Iris pigment epithelial cell (primary cell): Measurements from ENCODE around the gene SNRNP27.

ENCODE experiments used
- DNase-seq: peaks from one replicate; pipeline ENCODE4 v3.0.0-alpha.2; 2011; ENCODE audit warnings: low read depth

Gene SNRNP27

DNA sequence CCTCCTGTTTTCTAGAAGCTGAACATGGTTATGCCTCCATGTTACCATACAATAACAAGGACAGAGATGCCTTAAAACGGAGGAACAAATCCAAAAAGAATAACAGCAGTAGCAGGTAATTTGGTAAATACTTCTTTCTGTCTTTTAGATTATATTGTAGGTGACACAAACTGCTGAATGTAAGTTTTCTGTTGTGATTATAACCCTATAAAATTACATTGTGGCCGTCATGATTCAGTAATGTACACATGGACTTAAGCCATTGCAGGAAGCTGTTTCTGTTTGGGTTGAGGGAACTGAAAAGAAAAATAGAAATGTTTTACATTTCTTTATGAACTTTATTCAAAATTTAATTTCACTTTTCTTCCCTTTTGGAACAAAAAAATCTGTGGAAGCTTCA, 22.4 kb downstream of the SNRNP27 start:
- no peak for DNase-seq

DNA sequence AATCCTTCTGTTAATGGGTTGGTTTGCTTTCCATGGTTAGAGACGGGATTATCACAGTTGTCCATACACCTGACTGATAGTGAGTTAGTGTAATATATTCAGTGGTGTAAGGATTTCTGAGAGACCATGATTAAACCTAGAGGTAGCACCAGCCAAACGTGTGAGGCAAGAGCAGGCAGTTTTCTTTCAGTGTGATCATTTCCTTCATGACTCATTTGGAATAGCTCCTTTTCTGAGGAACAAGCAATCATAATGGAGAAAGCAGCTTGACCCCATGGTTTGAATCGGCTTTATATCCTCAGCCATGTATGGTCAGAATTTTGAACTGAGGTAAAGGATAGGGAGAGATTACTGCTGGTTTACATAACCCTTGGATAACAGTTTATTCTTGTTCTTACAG, 24.1 kb downstream of the SNRNP27 start:
- peak; percentile 95 for DNase-seq

DNA sequence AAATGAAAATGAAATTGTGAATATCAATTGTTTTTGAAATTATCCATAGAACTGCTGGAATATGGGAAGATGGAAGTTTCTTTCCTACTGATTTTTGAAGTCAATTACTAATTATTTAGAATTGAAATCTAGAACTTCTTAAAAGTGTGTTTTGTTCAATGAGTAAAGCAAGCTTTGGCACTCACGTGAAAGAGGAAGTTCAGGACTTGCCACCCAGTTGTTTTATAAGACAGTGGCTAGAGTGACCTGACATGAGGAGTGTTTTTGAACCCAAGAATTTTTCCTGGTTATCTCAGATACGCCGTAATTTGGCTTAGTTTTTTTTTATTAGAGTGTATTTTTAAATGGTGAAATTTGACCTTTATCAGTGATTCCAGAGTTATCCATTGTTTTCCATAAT, 24.6 kb downstream of the SNRNP27 start:
- no peak for DNase-seq

DNA sequence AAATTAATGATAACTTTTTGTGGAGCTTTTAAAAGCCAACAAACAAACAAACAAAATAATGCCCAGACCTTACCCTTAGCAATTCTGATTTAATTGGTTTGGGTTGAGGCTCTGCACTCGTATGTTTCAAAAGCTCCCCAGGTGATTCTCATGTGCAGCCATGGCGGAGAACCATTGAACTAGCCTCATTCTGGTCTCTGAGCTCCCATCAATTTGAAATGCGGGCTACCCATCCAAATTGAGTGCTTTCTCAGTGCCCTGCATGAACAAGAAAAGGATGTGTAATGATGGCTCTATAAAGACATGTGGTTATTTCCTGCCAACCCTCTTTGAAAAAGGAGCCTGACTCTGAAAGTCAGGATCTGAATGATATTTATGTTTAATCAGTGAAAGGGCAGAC, 29.4 kb downstream of the SNRNP27 start:
- no peak for DNase-seq

DNA sequence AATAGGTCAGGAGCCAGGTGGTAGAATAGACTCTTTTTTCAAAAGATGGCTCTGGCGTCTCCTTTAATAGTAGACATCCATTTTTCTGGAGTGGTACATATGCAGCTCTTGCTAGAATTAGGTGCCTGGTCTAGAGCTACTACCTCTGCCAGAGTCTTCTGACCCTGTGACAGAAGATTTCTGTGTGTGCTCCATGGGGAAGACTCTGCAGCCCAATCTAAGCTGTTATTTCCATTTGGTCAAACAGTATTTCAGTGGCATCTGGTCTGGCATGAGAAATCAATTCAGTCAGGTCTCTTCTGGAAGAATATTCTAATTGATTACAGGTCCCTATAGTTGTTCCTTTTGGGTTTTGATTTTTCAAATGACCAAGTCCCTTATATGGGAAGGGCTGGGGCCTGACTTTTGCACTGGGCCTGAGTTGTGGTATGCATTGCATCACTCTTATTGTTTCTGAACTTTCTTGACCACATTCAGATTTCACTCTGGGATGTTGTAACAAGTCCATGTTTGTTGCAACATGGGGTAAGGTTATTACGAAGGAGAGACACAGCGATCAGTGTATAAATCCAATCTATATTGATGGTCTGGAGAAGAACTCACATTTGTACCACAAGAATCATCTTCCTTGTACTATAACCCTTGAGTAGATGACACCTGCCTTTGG, 33.2 kb downstream of the SNRNP27 start:
- peak; percentile 90 for DNase-seq

DNA sequence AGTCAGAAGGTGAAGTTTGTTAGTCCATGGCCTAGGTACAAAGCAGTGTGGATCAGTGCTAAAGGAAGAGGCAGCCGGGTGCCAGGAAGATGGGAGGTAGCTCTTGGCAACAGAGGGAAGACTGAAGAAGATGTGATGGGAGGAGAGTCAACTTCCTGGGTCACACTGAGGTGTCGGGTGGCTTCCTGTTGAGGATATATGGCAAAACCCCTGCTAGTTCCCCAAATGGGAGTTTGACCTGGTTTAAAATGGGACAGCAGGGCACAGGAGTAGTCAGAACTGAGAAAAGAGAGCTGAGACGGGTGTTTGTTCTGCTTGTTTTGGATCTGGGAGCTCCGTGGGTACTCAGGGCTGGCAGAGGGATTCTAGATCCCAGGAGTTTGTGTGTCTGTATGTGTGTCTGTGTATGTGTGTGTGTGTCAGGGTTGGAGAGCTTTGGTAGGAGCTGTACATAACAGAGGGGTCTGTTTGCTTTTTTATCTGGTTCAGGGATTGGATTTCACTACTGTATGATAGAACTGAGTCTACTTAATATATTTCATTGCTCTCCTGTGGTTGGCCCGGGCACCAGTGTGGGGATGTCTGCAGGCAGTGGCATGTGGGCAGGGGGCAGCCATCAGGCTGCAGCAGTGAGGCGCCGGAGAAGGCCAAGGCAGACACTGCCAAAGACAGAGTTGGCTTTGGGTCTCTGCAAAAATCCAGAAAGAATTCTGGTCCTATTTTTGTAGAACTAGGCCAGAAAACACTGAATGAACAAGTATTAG, 38.3 kb downstream of the SNRNP27 start:
- no peak for DNase-seq

DNA sequence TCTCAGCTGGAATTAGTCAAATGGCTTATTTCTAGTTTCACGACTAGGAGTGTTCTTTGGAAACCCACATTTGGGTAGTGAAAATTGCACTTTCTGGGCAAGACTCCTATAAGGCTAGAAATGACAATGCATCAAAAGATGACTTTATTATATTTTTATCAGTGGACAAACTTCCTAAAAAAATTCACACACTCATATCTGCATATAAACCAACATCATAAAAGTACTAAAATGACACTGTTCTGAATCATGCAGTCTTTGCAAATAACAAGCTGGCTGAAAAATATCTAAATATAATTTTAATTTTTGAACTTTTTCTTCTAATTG, 38.8 kb downstream of the SNRNP27 start:
- DNase-seq, result no peak

DNA sequence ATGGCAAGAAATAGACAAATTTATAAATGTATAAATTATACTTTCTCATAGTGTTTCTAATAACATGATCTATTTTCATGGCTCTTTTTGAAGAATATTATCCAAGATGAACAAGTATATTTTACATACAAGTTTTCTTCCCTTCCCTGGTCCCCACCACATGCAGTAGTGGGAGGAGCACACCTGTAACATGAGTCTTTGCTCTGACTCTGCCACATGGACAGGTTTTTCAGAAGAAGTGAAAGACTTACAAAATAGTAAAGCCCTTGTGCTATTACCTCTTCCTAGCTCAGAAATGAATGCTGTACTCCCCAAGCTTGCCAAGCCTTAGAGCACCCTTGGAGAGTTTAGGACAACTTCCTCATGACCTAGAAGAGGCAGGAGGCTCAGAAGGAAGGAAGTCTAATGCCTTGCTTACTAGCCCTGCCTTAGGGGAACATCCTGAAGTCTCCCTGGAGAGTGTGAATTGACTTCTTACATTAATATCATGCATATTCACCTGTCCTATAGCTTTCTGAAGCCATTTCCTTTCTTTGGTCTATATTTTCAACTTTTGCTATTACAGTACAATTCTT, 39.6 kb downstream of the SNRNP27 start:
- no peak for DNase-seq

DNA sequence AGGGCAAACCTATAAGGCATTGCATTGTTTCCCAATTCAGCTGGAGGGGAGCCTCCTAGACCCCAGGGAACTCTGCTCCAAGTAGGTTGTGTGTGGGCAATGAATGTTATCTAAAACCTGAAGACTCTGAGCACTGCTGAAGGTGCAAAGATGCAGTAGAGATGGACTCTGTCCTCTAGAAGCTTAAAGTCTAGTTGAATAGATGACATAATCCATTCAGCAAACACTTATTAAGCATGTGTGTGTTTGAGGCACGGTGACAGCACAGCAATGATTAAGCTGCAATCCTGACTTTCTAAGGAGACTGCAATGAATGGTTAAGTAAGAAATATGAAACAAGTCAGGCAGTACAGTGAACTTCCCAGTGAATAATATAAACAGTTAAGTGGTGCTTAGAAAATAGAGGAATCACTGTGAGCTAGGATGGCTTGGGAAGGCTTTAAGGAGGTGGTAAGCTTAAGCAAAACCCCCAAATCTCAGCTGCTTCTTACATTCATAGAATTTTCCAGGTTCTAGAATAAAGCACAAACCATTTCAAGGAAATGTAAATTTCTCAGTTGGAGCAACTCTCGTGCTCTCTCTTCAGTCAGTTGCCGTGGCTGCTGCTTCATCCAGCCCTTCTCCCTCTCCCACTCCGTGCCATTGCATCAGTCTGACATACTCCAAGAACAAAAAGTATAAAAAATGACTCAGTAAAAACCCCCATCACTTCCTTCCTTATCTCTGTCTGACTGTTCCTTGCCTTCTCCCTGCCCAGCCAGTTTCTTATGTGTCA, 40.3 kb downstream of the SNRNP27 start:
- peak; percentile 94 for DNase-seq

DNA sequence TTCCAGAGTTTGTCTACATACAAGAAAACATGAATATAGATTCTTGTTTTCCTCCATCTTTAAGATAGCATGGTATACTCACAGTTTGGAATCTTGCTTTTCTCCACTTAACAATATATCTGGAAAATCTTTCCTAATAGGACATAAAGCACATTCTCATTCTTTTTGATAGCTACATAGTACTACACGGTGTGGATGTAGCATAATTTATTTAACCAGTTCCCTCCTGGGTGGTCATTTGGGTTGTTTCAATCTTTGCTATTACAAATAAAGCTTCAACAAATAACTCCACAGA, 40.8 kb downstream of the SNRNP27 start:
- DNase-seq, result no peak

DNA sequence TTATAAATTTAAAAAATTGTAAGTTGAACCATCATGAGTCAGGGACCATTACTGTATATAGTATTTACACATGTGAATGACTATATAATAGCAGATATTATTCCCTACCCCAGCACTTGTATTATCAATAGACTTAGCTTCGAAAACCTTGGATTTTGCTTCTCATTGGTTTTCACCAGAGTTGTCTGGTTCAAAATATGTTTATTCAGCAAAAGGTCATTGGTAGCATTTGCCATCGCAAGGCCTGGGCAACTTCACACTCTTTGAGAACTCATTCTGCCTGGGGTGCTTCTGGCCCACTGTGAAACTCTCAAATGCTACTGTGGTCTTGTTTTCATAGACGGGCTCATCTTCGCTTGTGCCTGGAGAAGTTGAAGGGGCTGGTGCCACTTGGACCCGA, 41.3 kb downstream of the SNRNP27 start:
- DNase-seq, result no peak

DNA sequence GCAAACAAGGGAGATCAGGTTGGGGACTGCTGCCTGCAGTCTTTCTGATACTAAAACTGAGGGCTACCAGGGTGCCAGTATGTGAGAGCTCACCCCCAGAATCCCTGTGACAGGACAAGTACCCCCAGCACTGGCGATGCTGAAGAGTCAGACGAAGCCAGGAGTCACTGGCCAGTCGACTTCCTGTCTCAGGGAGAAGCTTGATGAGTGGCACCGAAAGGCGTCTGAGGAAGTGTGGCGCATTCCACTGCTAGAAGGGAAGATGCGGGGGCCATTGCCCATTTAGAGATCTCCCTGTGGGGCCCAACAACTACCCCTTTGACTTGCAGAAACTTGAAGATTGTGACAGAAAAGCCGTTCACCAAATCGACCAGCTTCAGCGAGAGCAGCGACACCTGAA, 43.1 kb downstream of the SNRNP27 start:
- DNase-seq, result peak; percentile 47

DNA sequence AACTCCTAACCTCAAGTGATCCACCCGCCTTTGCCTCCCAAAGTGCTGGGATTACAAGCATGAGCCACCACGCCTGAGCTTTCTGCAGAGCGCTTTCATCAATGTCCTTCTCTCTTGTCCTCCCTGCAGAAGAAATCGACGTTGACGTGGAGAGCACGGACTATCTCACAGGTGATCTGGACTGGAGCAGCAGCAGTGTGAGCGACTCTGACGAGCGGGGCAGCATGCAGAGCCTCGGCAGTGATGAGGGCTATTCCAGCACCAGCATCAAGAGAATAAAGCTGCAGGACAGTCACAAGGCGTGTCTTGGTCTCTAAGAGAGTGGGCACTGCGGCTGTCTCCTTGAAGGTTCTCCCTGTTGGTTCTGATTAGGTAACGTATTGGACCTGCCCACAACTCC, 44.2 kb downstream of the SNRNP27 start:
- no peak for DNase-seq

DNA sequence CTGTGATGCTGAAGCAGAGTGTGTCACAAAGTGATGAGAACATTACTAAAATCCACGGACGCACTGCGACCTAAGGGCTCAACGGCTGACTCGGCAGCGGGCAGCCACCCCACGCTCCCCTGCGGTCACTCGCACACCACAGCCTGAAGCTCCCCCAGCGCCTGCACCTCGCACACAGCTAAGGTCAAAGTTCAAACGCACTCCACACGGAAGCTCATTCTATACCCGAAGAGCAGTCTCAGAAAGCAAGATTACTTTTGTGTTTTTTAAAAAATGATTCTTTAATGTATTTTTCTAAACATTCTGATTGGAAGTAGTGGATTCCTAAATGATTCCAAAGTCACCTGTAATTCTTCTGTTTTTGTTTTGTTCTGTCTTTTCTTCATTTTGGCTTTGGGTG, 46.0 kb downstream of the SNRNP27 start:
- DNase-seq, result no peak

DNA sequence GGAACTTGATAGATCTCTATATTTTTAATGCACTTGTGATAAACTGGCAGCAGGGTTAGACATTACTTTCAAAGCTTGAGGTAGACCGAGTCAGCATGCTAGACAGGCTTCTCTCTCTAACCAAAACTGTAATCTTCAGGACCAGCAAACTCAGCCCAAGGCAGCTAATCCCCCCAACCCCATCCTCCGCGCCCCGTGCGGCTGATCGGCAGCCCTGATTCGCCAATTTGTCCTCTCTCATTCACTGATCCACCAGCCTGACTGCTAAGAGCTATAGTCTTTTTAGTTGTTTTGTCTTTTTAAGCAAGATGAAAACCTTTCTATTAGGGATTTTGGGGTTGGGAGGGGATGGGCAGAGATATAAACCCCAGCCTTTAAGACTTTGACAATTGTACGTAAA, 46.9 kb downstream of the SNRNP27 start:
- DNase-seq, result no peak

DNA sequence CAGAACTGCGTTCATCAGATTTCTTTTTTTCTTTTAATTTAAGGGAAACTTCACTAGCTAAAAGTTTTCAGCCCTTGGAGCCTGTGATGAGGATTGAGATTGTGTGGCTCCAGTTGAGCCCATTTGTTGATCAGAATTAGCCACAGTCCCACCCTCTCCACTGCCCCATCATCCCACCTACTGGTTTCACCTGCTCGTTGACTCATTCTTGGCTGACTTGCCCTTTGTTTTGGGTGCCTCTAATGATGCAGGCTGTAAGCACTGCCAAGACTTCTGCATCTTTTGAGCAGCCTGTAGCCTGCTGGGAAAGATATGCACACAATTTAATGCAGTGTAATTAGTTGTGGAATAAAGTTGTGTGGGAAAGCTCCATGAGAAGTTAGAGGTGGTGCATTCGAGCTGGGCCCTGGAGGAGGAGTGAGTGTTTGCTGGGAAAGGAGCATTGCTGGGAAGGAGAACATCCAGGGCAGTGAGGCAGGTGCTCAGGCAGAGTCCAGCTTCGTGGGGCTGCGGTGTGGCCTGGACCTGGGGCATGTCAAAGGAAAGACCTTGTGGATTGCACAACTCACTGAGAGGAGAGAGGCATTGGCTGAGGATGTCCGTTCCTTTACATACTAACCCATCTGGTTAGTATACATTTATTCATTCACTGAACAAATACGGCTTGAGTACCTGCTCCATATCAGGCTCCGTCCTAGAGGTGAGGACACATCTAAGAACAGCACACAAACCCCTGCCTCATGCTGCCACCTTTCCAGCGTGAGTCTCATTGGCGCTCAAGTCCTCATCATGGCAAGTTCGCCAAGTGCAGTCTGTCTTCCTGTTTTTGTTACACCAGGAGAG, 49.5 kb downstream of the SNRNP27 start:
- DNase-seq, result no peak

DNA sequence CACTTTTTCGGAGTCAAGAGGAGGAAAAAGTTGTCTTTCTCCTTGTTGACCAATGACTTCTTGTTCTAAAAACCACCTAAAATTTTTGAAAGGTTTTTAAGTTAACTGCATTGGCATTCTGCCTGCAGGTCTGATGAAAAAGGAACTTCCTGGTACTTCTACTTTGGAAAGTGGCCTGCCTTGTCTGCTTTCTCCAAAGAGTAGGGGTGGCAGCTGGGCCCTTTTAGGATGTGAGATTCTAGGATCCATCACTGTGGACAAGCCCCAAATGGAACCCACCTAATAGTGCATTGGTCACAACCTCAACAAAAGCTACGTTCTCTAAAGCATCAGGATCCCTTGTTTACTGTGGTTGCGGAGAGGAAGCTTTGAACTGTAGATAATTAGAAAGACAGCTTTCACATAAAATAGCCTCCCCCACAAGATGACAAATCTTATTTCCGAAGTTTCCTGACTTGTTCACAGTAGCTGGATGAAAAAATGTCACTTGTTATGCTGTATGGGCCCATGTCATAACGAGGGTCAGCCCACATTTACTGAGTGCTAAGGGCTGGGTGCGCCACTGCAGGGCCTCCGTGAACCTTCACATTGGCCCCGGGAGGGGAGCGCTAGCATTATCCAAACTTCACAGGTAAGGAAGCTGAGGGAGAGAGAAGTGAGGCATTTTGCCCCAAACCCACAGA, 50.2 kb downstream of the SNRNP27 start:
- DNase-seq, result no peak

DNA sequence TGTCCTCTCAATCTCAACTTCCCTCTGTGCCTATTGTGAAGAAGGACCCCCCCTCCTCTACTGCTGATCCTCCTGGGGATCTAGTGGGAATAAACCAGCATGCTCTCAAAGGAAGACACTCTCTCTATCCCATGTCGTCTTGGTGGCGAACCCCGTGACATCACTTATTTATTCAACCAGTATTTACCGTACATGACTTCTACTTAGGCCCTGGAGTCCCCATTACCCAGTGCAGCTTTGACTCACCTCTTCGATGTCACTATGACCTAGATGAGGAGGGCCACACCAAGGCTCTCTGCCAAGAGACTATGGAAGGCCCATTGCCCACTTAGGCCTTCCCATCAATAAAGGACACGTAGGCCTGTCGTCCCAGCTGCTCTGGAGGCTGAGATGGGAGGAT, 51.0 kb downstream of the SNRNP27 start:
- no peak for DNase-seq

DNA sequence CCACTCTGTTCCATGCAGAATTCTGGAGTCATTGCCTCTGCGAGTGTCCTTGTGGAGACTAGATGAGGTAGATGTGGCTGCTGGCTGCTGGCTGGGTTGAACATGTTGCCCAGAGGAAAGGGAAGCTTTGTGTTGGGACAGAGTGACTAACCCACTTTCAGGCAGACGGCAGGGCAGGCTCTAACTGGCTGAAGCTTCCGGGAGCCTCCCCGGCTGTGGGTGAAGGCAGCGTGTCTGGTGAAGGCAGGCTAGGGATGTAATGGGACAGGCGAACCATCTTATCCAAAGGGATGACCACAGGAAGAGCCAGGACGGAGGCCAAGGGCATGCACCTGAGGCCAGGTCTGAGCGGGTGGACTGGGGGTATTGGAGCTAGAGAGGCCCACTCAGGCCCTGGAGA, 51.7 kb downstream of the SNRNP27 start:
- DNase-seq, result peak; percentile 18

DNA sequence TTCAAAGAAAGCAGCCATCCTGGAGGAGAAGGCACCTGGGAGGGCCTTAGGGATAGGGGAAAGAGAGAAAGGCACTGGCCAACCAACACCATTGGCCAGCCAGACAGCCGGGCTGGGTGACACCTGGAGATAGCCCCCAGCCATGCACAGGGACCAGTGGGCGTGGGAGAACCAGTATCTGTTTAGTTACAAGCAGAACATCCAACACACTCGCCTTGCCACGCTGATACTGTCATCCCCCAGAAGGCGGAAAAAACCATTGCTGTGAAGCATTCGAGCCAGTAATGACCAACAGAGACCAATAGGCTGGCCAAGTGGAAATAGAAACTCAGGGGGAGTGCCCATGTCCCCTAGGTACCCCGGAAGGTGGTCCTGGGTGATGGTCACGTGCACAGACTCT, 52.2 kb downstream of the SNRNP27 start:
- no peak for DNase-seq
